HG03571 (cell line): ENCODE measurements around the gene DCAF16.

ENCODE experiments used
- ATAC-seq: cut with Tn5 transposase; IDR thresholded peaks from one replicate; pipeline ENCODE4 v1.9.1; 2021; ENCODE audit not compliant: unreplicated experiment

DCAF16 gene

GRCh38 chr4:17785858-17786257 lies 24.7 kb downstream of the DCAF16 start:
- ATAC-seq = no peak

GRCh38 chr4:17781300-17782287 lies 29.0 kb downstream of the DCAF16 start, which contains the start of gene FAM184B:
Gene FAM184B, minus strand, starts transcription at chr4:17781621. Its CDS starts 322 bp downstream, at chr4:17781299.
- ATAC-seq = no peak

- no peak for ATAC-seq
Observed at GRCh38 chr4:17780501-17781299, 29.9 kb downstream of the DCAF16 start.

- ATAC-seq = no peak
Observed at GRCh38 chr4:17778431-17778830, 32.1 kb downstream of the DCAF16 start.

GRCh38 chr4:17773135-17773698 lies 37.3 kb downstream of the DCAF16 start:
- no peak for ATAC-seq

GRCh38 chr4:17771284-17771908 lies 39.2 kb downstream of the DCAF16 start:
- no peak for ATAC-seq

GRCh38 chr4:17770845-17771244 lies 39.7 kb downstream of the DCAF16 start:
- ATAC-seq = no peak

GRCh38 chr4:17769406-17770174 lies 41.0 kb downstream of the DCAF16 start:
- ATAC-seq = no peak

GRCh38 chr4:17766826-17767458 lies 43.6 kb downstream of the DCAF16 start:
- no peak for ATAC-seq

- no peak for ATAC-seq
Observed at GRCh38 chr4:17765514-17766286, 44.9 kb downstream of the DCAF16 start.

- ATAC-seq = no peak
Observed at GRCh38 chr4:17763931-17764330, 46.6 kb downstream of the DCAF16 start.

- ATAC-seq = no peak
Observed at GRCh38 chr4:17763416-17763815, 47.1 kb downstream of the DCAF16 start.

- no peak for ATAC-seq
Observed at GRCh38 chr4:17762726-17763125, 47.8 kb downstream of the DCAF16 start.

- ATAC-seq = no peak
Observed at GRCh38 chr4:17761062-17761461, 49.5 kb downstream of the DCAF16 start.

GRCh38 chr4:17760626-17761025 lies 49.9 kb downstream of the DCAF16 start:
- no peak for ATAC-seq

GRCh38 chr4:17758485-17758884 lies 52.1 kb downstream of the DCAF16 start:
- no peak for ATAC-seq

- no peak for ATAC-seq
Observed at GRCh38 chr4:17757621-17758020, 52.9 kb downstream of the DCAF16 start.

GRCh38 chr4:17753646-17754045 lies 56.9 kb downstream of the DCAF16 start:
- no peak for ATAC-seq
